Measurements from ENCODE around the gene ZXDC. TPM values are rescaled to one million over a fixed set of nuclear protein-coding genes. Genes with fewer than 3 reads are reported as not detected.

ZXDC gene
- total and polyA plus RNA-seq, 2 experiments from 2014 or later, result 6.1 to 19.2 TPM

- Histone ChIP-seq H3K9ac (no peak overlapping the region), H3K27me3 (replicated peaks; ENCODE audit: insufficient read depth) (peaks cover 57% of the 10 kb centered on the region), H3K4me1 (ENCODE audit: insufficient read depth) (no peaks in the 10 kb centered on the region), H4K20me1 (ENCODE audit: insufficient read depth) (no peaks in the 10 kb centered on the region), H3K36me3 (ENCODE audit: low read depth) (no peaks in the 10 kb centered on the region), H3K9me2 (ENCODE audit: insufficient read depth) (no peaks in the 10 kb centered on the region), H3F3A (ENCODE audit: insufficient read depth) (no peaks in the 10 kb centered on the region), H3K79me2 (ENCODE audit: insufficient read depth) (no peaks in the 10 kb centered on the region), H2AFZ (no peak overlapping the region), H3K9me3 (ENCODE audit: low read depth) (no peaks in the 10 kb centered on the region), H3K4me3 (no peak overlapping the region), H3K4me2 (ENCODE audit: unreplicated experiment) (no peak overlapping the region), H3K27ac (no peak overlapping the region)
- DNase-seq, result no peak
- in situ Hi-C loops (cut with MboI), result no loop called here
- no peak for TF ChIP-seq EZH2 (IDR thresholded peaks at IDR 0.05; ENCODE audit: insufficient read depth, poor library complexity, severe bottlenecking)
- no peak for TF ChIP-seq EZH2phosphoT487 (IDR thresholded peaks at IDR 0.05; ENCODE audit: insufficient read depth, low read depth)
- WGBS, 2 experiments (ENCODE audit: low coverage in 1 of 2, low lambda C conversion rate in 2 of 2, missing lambda C conversion rate in 2 of 2), result 68 to 76% methylated on average over 6 of the region's 6 CpGs
These were observed 62.6 kb downstream of the ZXDC start for GRCh38 chr3:126412841-126413692.

- Histone ChIP-seq H3K9me2 (ENCODE audit: insufficient read depth) (no peaks in the 10 kb centered on the region), H3K4me3 (no peak overlapping the region), H3K27ac (no peak overlapping the region), H3K4me1 (ENCODE audit: insufficient read depth) (no peaks in the 10 kb centered on the region), H3F3A (ENCODE audit: insufficient read depth) (no peaks in the 10 kb centered on the region), H3K27me3 (replicated peaks; ENCODE audit: insufficient read depth) (peaks cover 53% of the 10 kb centered on the region), H3K9me3 (ENCODE audit: low read depth) (no peaks in the 10 kb centered on the region), H4K20me1 (ENCODE audit: insufficient read depth) (no peaks in the 10 kb centered on the region), H3K36me3 (ENCODE audit: low read depth) (no peaks in the 10 kb centered on the region), H2AFZ (no peak overlapping the region), H3K79me2 (ENCODE audit: insufficient read depth) (no peaks in the 10 kb centered on the region), H3K9ac (no peak overlapping the region), H3K4me2 (ENCODE audit: unreplicated experiment) (no peak overlapping the region)
- in situ Hi-C loops (cut with MboI), result no loop called here
- WGBS, 2 experiments (ENCODE audit: low coverage in 1 of 2, low lambda C conversion rate in 2 of 2, missing lambda C conversion rate in 2 of 2), result 14 to 19% methylated on average over 5 of the region's 5 CpGs
- no peak for DNase-seq
- TF ChIP-seq EZH2phosphoT487 (IDR thresholded peaks at IDR 0.05; ENCODE audit: insufficient read depth, low read depth) (no peak), EZH2 (IDR thresholded peaks at IDR 0.05; ENCODE audit: insufficient read depth, poor library complexity, severe bottlenecking) (no peak)
These were observed 67.6 kb downstream of the ZXDC start for GRCh38 chr3:126408099-126408498.

- Histone ChIP-seq H3K27me3 (replicated peaks; ENCODE audit: insufficient read depth) (peaks cover 52% of the 10 kb centered on the region), H3K27ac (no peak overlapping the region), H4K20me1 (ENCODE audit: insufficient read depth) (no peaks in the 10 kb centered on the region), H3K79me2 (ENCODE audit: insufficient read depth) (no peaks in the 10 kb centered on the region), H3K4me1 (ENCODE audit: insufficient read depth) (no peaks in the 10 kb centered on the region), H3K9me2 (ENCODE audit: insufficient read depth) (no peaks in the 10 kb centered on the region), H3K4me3 (no peak overlapping the region), H3F3A (ENCODE audit: insufficient read depth) (no peaks in the 10 kb centered on the region), H3K9me3 (ENCODE audit: low read depth) (no peaks in the 10 kb centered on the region), H2AFZ (no peak overlapping the region), H3K9ac (no peak overlapping the region), H3K4me2 (ENCODE audit: unreplicated experiment) (no peak overlapping the region), H3K36me3 (ENCODE audit: low read depth) (no peaks in the 10 kb centered on the region)
- no peak for TF ChIP-seq EZH2 (IDR thresholded peaks at IDR 0.05; ENCODE audit: insufficient read depth, poor library complexity, severe bottlenecking)
- TF ChIP-seq EZH2phosphoT487 (IDR thresholded peaks at IDR 0.05; ENCODE audit: insufficient read depth, low read depth), result no peak
- no peak for DNase-seq
- in situ Hi-C loops (cut with MboI), result no loop called here
- 37 to 46% methylated on average over 5 of the region's 5 CpGs for WGBS, 2 experiments (ENCODE audit: low coverage in 1 of 2, low lambda C conversion rate in 2 of 2, missing lambda C conversion rate in 2 of 2)
These were observed 68.2 kb downstream of the ZXDC start for GRCh38 chr3:126407412-126408044.

GRCh38 chr3:126406389-126407296 lies 69.0 kb downstream of the ZXDC start:
- H3K27me3 ChIP-seq (replicated peaks; ENCODE audit: insufficient read depth), result peaks cover 44% of the 10 kb centered on the region
- H4K20me1 ChIP-seq (ENCODE audit: insufficient read depth), result no peaks in the 10 kb centered on the region
- H3K4me3 ChIP-seq, result no peak overlapping the region
- H3K79me2 ChIP-seq (ENCODE audit: insufficient read depth), result no peaks in the 10 kb centered on the region
- WGBS, 2 experiments (ENCODE audit: low coverage in 1 of 2, low lambda C conversion rate in 2 of 2, missing lambda C conversion rate in 2 of 2), result 53 to 60% methylated on average over 14 to 15 of the region's 15 CpGs
- no peak overlapping the region for H2AFZ ChIP-seq
- no peaks in the 10 kb centered on the region for H3K9me3 ChIP-seq (ENCODE audit: low read depth)
- H3K4me2 ChIP-seq (ENCODE audit: unreplicated experiment), result no peak overlapping the region
- H3K9ac ChIP-seq, result no peak overlapping the region
- H3K9me2 ChIP-seq (ENCODE audit: insufficient read depth), result no peaks in the 10 kb centered on the region
- no peaks in the 10 kb centered on the region for H3K4me1 ChIP-seq (ENCODE audit: insufficient read depth)
- H3F3A ChIP-seq (ENCODE audit: insufficient read depth), result no peaks in the 10 kb centered on the region
- DNase-seq, result no peak
- TF ChIP-seq EZH2phosphoT487 (IDR thresholded peaks at IDR 0.05; ENCODE audit: insufficient read depth, low read depth) (no peak), EZH2 (IDR thresholded peaks at IDR 0.05; ENCODE audit: insufficient read depth, poor library complexity, severe bottlenecking) (no peak)
- no peaks in the 10 kb centered on the region for H3K36me3 ChIP-seq (ENCODE audit: low read depth)
- no peak overlapping the region for H3K27ac ChIP-seq
- in situ Hi-C loops (cut with MboI), result no loop called here
